ENCODE data around the gene MPND. TPM values are rescaled to one million over a fixed set of nuclear protein-coding genes. Genes with fewer than 3 reads are reported as not detected.

Gene MPND
- total RNA-seq, 4 donors from 2014 or later, result 2.7 to 3.1 (median 3.0) TPM

DNA sequence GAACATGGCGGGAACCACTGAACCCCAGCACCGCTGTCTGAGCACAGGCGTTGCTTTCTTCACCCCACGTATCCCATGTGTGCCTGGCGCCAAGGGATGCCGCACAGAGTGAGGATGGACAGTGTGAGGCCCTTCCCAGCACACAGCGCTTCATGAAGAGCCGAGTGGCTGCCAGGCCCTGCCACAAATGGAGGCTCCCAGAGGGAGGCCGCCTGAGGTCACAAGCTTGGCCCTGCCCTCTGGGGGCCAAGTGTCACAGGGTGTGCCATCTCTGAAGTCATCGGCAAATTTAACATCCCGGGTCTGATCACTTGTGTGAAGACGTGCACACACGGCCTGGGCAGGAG lies 24.4 kb downstream of the MPND start:
- Histone ChIP-seq H3K4me3 (no peak overlapping the region), H3K27ac (peak overlapping the region; percentile 32 to 94 (median 86)), H3K4me1 (peaks cover 53 to 61% of the 10 kb centered on the region in 2 donors), H3K36me3 (peaks cover 0 to 35% of the 10 kb centered on the region in 2 donors), H3K9me3 (no peaks in the 10 kb centered on the region), H3K27me3 (no peaks in the 10 kb centered on the region)
- intact Hi-C loops (cut with DNase I; ENCODE audit: low total_unique reads) (no loop called here), in situ Hi-C loops (cut with MboI; ENCODE audit: low sequenced_read_pairs in 4 of 4) (no loop called here)
- no peak for ATAC-seq
- DNase-seq, result peak in 1 of 2 donors; percentile 36
- no peak for TF ChIP-seq POLR2A (IDR thresholded peaks at IDR 0.05)
- TF ChIP-seq, protein P1, sequence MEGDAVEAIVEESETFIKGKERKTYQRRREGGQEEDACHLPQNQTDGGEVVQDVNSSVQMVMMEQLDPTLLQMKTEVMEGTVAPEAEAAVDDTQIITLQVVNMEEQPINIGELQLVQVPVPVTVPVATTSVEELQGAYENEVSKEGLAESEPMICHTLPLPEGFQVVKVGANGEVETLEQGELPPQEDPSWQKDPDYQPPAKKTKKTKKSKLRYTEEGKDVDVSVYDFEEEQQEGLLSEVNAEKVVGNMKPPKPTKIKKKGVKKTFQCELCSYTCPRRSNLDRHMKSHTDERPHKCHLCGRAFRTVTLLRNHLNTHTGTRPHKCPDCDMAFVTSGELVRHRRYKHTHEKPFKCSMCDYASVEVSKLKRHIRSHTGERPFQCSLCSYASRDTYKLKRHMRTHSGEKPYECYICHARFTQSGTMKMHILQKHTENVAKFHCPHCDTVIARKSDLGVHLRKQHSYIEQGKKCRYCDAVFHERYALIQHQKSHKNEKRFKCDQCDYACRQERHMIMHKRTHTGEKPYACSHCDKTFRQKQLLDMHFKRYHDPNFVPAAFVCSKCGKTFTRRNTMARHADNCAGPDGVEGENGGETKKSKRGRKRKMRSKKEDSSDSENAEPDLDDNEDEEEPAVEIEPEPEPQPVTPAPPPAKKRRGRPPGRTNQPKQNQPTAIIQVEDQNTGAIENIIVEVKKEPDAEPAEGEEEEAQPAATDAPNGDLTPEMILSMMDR (IDR thresholded peaks at IDR 0.05 in 4 of 5, conservative IDR thresholded peaks at IDR 0.05 in 1 of 5), result no peak

DNA sequence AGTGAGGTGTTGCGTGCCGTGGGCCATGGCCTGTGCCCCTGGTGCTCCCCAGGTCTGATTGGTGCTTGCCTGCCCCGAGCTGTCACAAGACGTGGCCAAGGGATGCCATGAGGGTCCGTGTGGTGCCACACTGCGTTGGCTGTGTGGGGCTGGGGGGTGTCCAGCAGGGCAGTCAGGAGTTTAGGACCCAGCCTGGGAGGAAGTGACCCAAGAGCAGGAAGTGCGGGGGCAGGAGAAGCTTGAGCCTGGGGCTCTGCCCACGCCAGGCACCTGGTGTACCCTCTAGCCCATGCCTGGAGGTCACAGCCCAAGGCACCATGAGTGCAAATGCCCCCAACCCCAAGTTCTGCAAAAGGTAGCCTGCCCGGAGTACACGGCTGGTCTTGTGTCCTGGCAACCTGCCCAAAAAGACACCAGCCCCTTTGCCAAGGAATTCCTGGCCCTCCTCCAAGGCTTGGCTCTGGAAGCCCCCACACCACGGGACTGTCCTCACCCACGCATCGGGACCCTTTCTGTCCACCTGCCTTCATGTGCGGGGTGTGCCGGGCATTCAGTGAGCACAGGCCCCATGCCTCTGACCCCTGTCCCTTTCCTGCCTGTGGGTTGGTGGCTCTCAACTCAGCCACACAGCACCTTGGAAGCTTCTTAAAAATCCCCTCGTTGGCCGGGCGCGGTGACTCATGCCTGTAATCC lies 24.9 kb downstream of the MPND start:
- in situ Hi-C loops (cut with MboI; ENCODE audit: low sequenced_read_pairs in 4 of 4), result no loop called here

DNA sequence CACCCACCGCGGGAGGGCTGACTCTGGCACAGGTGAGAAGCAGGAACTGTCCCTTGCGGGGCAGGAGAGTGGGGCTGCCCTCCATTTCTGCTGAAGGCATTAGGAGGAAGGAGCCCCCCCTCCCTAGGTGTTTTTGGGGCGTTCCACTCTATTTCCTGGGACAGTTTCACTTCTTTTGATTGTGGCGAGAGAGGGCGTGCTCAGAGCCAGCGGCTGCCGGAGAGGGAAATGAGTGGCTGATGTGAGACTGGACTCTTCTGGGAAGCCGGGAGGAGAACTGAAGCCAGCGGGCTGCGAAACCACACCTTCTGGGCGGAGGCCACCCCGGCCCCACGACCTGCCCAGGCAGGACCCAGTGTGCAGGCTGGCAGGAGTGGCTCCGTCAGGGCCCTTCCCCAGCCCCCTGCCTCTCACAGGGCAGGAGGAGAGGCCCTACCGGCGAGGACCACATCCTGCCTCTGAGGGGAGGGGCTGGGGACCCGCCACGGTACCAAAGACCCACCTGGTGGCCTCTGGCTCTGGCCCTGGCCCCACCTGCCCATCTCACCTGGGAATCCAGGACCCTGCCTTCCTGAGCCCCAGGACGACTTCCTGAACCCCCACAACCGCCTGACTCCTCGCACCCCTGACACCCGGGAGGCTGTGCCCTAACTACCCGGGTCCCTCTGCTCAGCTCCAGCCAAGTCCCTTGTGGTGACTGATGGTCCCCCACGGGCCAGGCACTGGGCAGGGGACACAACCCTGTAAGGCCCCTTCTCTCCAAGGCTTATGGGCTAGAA lies 25.9 kb downstream of the MPND start:
- peak overlapping the region; percentile 6 to 30 (median 23) for H3K4me3 ChIP-seq
- no peak for ATAC-seq
- peak overlapping the region; percentile 83 to 95 (median 92) for H3K27ac ChIP-seq
- intact Hi-C loops (cut with DNase I; ENCODE audit: low total_unique reads) (no loop called here), in situ Hi-C loops (cut with MboI; ENCODE audit: low sequenced_read_pairs in 4 of 4) (no loop called here)
- peak in 1 of 2 donors; percentile 39 for DNase-seq
- no peak for TF ChIP-seq POLR2A (IDR thresholded peaks at IDR 0.05)
- TF ChIP-seq, protein P1 (IDR thresholded peaks at IDR 0.05 in 4 of 5, conservative IDR thresholded peaks at IDR 0.05 in 1 of 5), result no peak
- H3K4me1 ChIP-seq, result peaks cover 68 to 76% of the 10 kb centered on the region in 2 donors
- no peaks in the 10 kb centered on the region for H3K27me3 ChIP-seq
- no peaks in the 10 kb centered on the region for H3K9me3 ChIP-seq
- H3K36me3 ChIP-seq, result peaks cover 0 to 20% of the 10 kb centered on the region in 2 donors

More for the DNA sequence above, 24.9 kb downstream of the MPND start:
- no peak overlapping the region for H3K4me3 ChIP-seq
- intact Hi-C loops (cut with DNase I; ENCODE audit: low total_unique reads), result no loop called here
- ATAC-seq (no peak), DNase-seq (no peak)
- H3K36me3 ChIP-seq, result peaks cover 0 to 30% of the 10 kb centered on the region in 2 donors
- H3K9me3 ChIP-seq, result no peaks in the 10 kb centered on the region
- H3K27ac ChIP-seq, result peak overlapping the region; percentile 32 to 94 (median 86)
- peaks cover 58 to 66% of the 10 kb centered on the region in 2 donors for H3K4me1 ChIP-seq
- no peaks in the 10 kb centered on the region for H3K27me3 ChIP-seq
- no peak for TF ChIP-seq POLR2A (IDR thresholded peaks at IDR 0.05)
- TF ChIP-seq, protein P1 (IDR thresholded peaks at IDR 0.05 in 4 of 5, conservative IDR thresholded peaks at IDR 0.05 in 1 of 5), result no peak

DNA sequence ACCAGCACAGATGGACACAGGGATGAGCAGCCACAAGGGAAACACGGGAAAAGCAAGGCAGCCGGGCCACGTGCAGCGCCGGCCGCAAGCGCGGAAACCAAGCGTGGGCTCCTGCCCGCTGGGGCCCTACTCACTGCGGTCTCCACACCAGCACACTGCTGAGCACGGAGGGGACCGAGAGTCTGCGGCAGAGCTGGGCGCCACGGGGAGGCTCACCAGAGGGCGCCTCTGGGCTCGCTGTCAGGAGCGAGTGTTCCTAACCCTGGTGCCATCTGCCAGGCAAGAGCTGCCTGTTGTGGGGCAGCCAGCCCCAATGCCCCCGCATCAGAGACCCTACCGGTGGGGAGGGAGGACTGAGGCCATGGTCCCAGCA lies 26.5 kb downstream of the MPND start:
- peak overlapping the region in 3 of 4 donors; percentile 6 to 30 (median 27) for H3K4me3 ChIP-seq
- H3K4me1 ChIP-seq, result peaks cover 74 to 82% of the 10 kb centered on the region in 2 donors
- no peaks in the 10 kb centered on the region for H3K27me3 ChIP-seq
- H3K9me3 ChIP-seq, result no peaks in the 10 kb centered on the region
- peaks cover 0 to 17% of the 10 kb centered on the region in 2 donors for H3K36me3 ChIP-seq
- ATAC-seq (peak in 1 of 2 donors; percentile 31), DNase-seq (peak in 1 of 2 donors; percentile 68)
- in situ Hi-C loops (cut with MboI; ENCODE audit: low sequenced_read_pairs in 4 of 4) (no loop called here), intact Hi-C loops (cut with DNase I; ENCODE audit: low total_unique reads) (loop anchor here (1.0 to 2.0 kb wide), 2 partner anchors 27 to 30 kb away; partner anchors contain the start of genes MPND and SH3GL1)
- peak overlapping the region; percentile 83 to 95 (median 92) for H3K27ac ChIP-seq
- TF ChIP-seq POLR2A (IDR thresholded peaks at IDR 0.05), result no peak
- TF ChIP-seq, protein P1 (IDR thresholded peaks at IDR 0.05 in 4 of 5, conservative IDR thresholded peaks at IDR 0.05 in 1 of 5), result peak; percentile 31 to 65 (median 61)
